RWPE1 (cell line): ENCODE data around the gene DNA2.

ENCODE experiments used
- CTCF ChIA-PET: fragments of 350-600 bp; sonication (Branson Sonifier 250); formaldehyde crosslinking; extraction: SDS; loops from one replicate; lab custom pipeline; 2021; lab: Yijun Ruan, JAX
- POLR2A ChIA-PET: fragments of 400-600 bp; formaldehyde crosslinking; extraction: SDS; loops from one replicate; lab custom pipeline; 2020; ENCODE audit warnings: antibody characterized with exemption; ENCODE audit not compliant: low non-redundant PET; lab: Yijun Ruan, JAX
- DNase-seq: peaks from one replicate; pipeline ENCODE4 v3.0.0; 2012; ENCODE audit warnings: low spot score
- H3K27ac ChIP-seq: fragments of 450-650 bp; 2 replicates; pipeline ENCODE4 v1.5.1; 2017
- CTCF ChIP-seq: fragments of 450-650 bp; conservative IDR thresholded peaks from 2 replicates; pipeline ENCODE4 v1.5.1; 2017; ENCODE audit warnings: low read depth, mild to moderate bottlenecking

The DNA2 gene

GRCh38 chr10:68367121-68367520 lies 104.7 kb downstream of the DNA2 start:
- no peak for DNase-seq
- ChIA-PET CTCF (no interaction called here), POLR2A (no interaction called here)
- H3K27ac ChIP-seq, result no peak overlapping the region
- no peak for TF ChIP-seq CTCF

- POLR2A ChIA-PET, result no interaction called here
- CTCF ChIA-PET, result no interaction called here
- TF ChIP-seq CTCF, result no peak
- no peak for DNase-seq
- no peak overlapping the region for H3K27ac ChIP-seq
Measured at GRCh38 chr10:68366600-68366999, 105.2 kb downstream of the DNA2 start.

DNA sequence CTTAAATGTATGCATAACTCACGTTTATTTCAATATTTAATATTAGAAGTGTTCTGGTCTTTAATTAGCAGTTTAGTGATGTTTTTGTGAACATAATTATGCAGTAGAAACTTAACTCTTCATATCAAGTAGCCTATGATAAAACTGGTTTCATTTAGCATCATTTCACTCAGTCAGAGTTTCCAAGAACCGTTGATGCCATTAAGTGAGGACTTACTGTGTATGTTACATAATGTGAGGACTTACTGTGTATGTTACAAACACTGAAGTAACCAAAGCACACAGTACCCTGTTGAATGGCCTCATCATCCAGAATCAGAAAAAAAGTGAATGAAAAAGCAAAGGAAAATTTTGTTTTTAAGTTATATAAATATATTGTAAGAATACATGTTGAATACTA lies 106.2 kb downstream of the DNA2 start:
- no peak for DNase-seq
- CTCF ChIA-PET, result no interaction called here
- no peak overlapping the region for H3K27ac ChIP-seq
- no peak for TF ChIP-seq CTCF
- POLR2A ChIA-PET, result no interaction called here

DNA sequence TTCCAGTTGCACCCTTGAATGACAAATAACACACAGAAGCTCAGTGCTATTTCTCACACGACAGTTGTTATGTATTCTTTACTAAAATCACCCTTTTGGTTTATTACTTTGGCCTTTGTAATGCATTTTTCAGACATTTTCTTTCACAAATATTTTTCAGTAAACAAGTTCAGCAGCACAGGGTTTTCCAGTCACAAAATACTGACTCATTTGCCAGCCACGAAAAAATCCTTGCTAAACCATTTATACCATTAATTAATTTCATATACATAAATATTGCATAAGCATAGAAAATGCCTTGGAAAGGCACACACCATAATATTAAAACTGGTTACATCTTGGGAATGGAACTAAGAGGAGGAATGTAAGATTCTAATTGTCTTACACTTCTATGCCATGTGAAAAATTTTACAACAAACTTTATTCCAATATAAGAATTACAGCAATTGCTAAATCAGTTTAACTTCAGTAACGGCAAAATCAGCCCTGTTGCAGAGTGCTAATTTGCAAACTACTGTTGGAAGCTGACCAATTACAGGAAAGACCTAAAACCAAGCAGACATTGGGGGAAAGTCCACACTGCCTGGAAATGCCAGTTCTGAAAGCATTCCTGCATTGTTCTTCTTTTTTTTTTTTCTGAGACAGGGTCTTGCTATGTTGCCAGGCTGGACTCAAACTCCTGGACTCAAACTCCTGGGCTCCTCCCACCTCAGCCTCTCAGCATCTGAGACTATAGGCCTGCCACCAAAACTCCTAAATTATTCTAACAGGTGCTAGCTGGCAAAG lies 107.5 kb downstream of the DNA2 start:
- POLR2A ChIA-PET, result no interaction called here
- no peak for DNase-seq
- CTCF ChIA-PET, result no interaction called here
- H3K27ac ChIP-seq, result no peak overlapping the region
- no peak for TF ChIP-seq CTCF
